K562 (cell line): Measurements from ENCODE around the gene DPH1. TPM values are rescaled to one million over a fixed set of nuclear protein-coding genes. Genes with fewer than 3 reads are reported as not detected.

ENCODE experiments used
- ATAC-seq: fragments of 200-7000 bp; cut with Tn5 transposase; 3 replicates; pipeline ENCODE4 v1.9.1; 2020; ENCODE audit warnings: moderate library complexity
- BruUV-seq: library from RNA; stranded (reverse); fragments of 400-500 nt; replicated peaks from 2 replicates; lab custom pipeline; 2021; lab: Mats Ljungman, UMichigan
- CTCF ChIA-PET: fragments of 300-600 bp; formaldehyde crosslinking; extraction: SDS; loops from one replicate; lab custom pipeline; 2021; ENCODE audit warnings: low intra/inter-chr PET ratio; lab: Yijun Ruan, JAX
- POLR2A ChIA-PET: fragments of 300-600, 350-650 bp; sonication (Branson Sonifier 250); formaldehyde crosslinking; extraction: SDS; loops from one replicate; lab custom pipeline; 2021; ENCODE audit warnings: antibody characterized with exemption, inconsistent platforms; lab: Yijun Ruan, JAX
- DNase-seq, 4 experiments: peaks; one replicate each; pipeline versions ENCODE4 v3.0.0 to v3.0.0-alpha.2; 2011 to 2018; ENCODE audit warnings: low spot score in 3 of 4, mixed read lengths in 3 of 4; ENCODE audit errors: extremely low read depth in 1 of 4
- FAIRE-seq: peaks from 2 replicates; lab custom pipeline; 2011; peaks lifted over from hg19 to GRCh38; lab: Jason Lieb, UNC
- H2AFZ ChIP-seq: 2 replicates; pipeline ENCODE4 v1.6.0; 2011; ENCODE audit warnings: low read depth, low read length, control low read depth, inconsistent platforms
- H3K27ac ChIP-seq: fragments of 200-600 bp; 3 replicates; pipeline ENCODE4 v1.8.0; 2011; ENCODE audit warnings: low read depth, mild to moderate bottlenecking, control low read depth, inconsistent platforms, low read length, moderate library complexity, mixed read lengths; ENCODE audit errors: extremely low read depth
- H3K27me3 ChIP-seq, 2 experiments: fragments of 300-600 bp in 1 of 2; 2 replicates in 1 of 2; 3 replicates in 1 of 2; pipeline versions ENCODE4 v1.6.0 to v1.8.0; 2011; ENCODE audit warnings: inconsistent platforms in 2 of 2, low read length in 2 of 2, mild to moderate bottlenecking in 1 of 2, mixed read lengths in 1 of 2, moderate library complexity in 1 of 2; ENCODE audit not compliant: control insufficient read depth in 2 of 2, insufficient read depth in 2 of 2
- H3K36me3 ChIP-seq: fragments of 300-600 bp; 3 replicates; pipeline ENCODE4 v1.8.0; 2011; ENCODE audit warnings: mild to moderate bottlenecking, low read length, inconsistent platforms; ENCODE audit not compliant: control insufficient read depth, insufficient read depth
- H3K4me1 ChIP-seq, 2 experiments: fragments of 200-600 bp in 1 of 2; replicated peaks in 1 of 2; 2 replicates in 1 of 2; 3 replicates in 1 of 2; pipeline versions ENCODE4 v1.5.1 to v1.8.0; 2011; ENCODE audit warnings: inconsistent platforms in 2 of 2, low read length in 2 of 2, mild to moderate bottlenecking in 1 of 2, mixed read lengths in 1 of 2, moderate library complexity in 1 of 2; ENCODE audit not compliant: control insufficient read depth in 2 of 2, insufficient read depth in 2 of 2
- H3K4me2 ChIP-seq: 2 replicates; pipeline ENCODE4 v1.6.1; 2011; ENCODE audit warnings: low read length, control low read depth, inconsistent platforms, mixed read lengths; ENCODE audit not compliant: insufficient read depth
- H3K4me3 ChIP-seq: fragments of 200-600 bp; sonication (generic), shearing (Covaris generic); 2 replicates; pipeline ENCODE4 v1.5.1; 2016; ENCODE audit warnings: control low read depth, inconsistent platforms
- H3K79me2 ChIP-seq: fragments of 200-600 bp; 3 replicates; pipeline ENCODE4 v1.8.0; 2011; ENCODE audit warnings: low read length, inconsistent platforms; ENCODE audit not compliant: control insufficient read depth, insufficient read depth
- H3K9ac ChIP-seq, 2 experiments: 2 replicates each; pipeline versions ENCODE4 v1.6.0 to v1.6.1; 2011; ENCODE audit warnings: low read depth in 2 of 2, low read length in 2 of 2, control low read depth in 1 of 2, inconsistent platforms in 1 of 2, mild to moderate bottlenecking in 1 of 2, mixed read lengths in 1 of 2; ENCODE audit not compliant: insufficient read depth in 1 of 2
- H3K9me1 ChIP-seq: one replicate; pipeline ENCODE4 v1.6.0; 2011; ENCODE audit warnings: inconsistent platforms, mild to moderate bottlenecking, low read length, moderate library complexity; ENCODE audit not compliant: control insufficient read depth, insufficient read depth
- H3K9me3 ChIP-seq: replicated peaks from 2 replicates; pipeline ENCODE4 v1.5.1; 2011; ENCODE audit warnings: low read depth, low read length, inconsistent platforms; ENCODE audit not compliant: control insufficient read depth, insufficient read depth
- H4K20me1 ChIP-seq: replicated peaks from 2 replicates; pipeline ENCODE4 v1.6.1; 2011; ENCODE audit warnings: low read length, inconsistent platforms, mixed read lengths; ENCODE audit not compliant: control insufficient read depth, insufficient read depth
- BACH1 ChIP-seq: fragments of 200-800 bp; sonication (Bioruptor generic); IDR thresholded peaks from 2 replicates; pipeline ENCODE4 v1.6.1; 2016; ENCODE audit warnings: missing genetic modification characterization, missing compliant biosample characterization
- BCLAF1 ChIP-seq, 2 experiments: fragments of 450-650 bp in 1 of 2; IDR thresholded peaks; 2 replicates each; pipeline ENCODE4 v1.6.1; 2011 to 2017; ENCODE audit warnings: low read depth in 2 of 2, antibody characterized with exemption in 1 of 2, borderline replicate concordance in 1 of 2, low read length in 1 of 2, mild to moderate bottlenecking in 1 of 2, mixed read lengths in 1 of 2; ENCODE audit not compliant: control insufficient read depth in 1 of 2
- E4F1 ChIP-seq: fragments of 250-450 bp; sonication (Bioruptor Pico); IDR thresholded peaks from 2 replicates; pipeline ENCODE4 v1.5.0; 2021; ENCODE audit warnings: mild to moderate bottlenecking, borderline replicate concordance
- MEF2A ChIP-seq: IDR thresholded peaks from 2 replicates; pipeline ENCODE4 v1.6.1; 2011; ENCODE audit warnings: low read depth, mild to moderate bottlenecking, low read length, moderate library complexity; ENCODE audit not compliant: control insufficient read depth
- NFE2L1 ChIP-seq: fragments of 450-650 bp; IDR thresholded peaks from 2 replicates; pipeline ENCODE4 v1.6.1; 2016; ENCODE audit warnings: missing genetic modification characterization, low read depth, mild to moderate bottlenecking, missing compliant biosample characterization, moderate library complexity, borderline replicate concordance
- NR2C1 ChIP-seq, 2 experiments: fragments of 450-650 bp; IDR thresholded peaks; 2 replicates each; pipeline ENCODE4 v1.6.1; 2017; ENCODE audit warnings: mild to moderate bottlenecking in 2 of 2, antibody characterized with exemption in 1 of 2, inconsistent platforms in 1 of 2, missing compliant biosample characterization in 1 of 2, missing genetic modification characterization in 1 of 2
- PHTF2 ChIP-seq: fragments of 250-450 bp; sonication (Bioruptor Pico); IDR thresholded peaks from 2 replicates; pipeline ENCODE4 v1.5.0; 2021; ENCODE audit warnings: mild to moderate bottlenecking
- PRPF4 ChIP-seq: fragments of 200-400 bp; formaldehyde crosslinking; IDR thresholded peaks from one replicate; pipeline ENCODE4 v1.6.1; 2017; ENCODE audit warnings: low read length, low read depth, mild to moderate bottlenecking; ENCODE audit not compliant: insufficient read depth, poor library complexity, severe bottlenecking
- ZEB2 ChIP-seq: fragments of 450-650 bp; IDR thresholded peaks from 2 replicates; pipeline ENCODE4 v1.6.1; 2016
- ZNF316 ChIP-seq: fragments of 450-650 bp; IDR thresholded peaks from 2 replicates; pipeline ENCODE4 v1.6.1; 2016
- ZNF551 ChIP-seq: fragments of 250-450 bp; sonication (Bioruptor Pico); IDR thresholded peaks from 2 replicates; pipeline ENCODE4 v1.5.0; 2021; ENCODE audit warnings: mild to moderate bottlenecking, moderate library complexity
- WGBS: fragments of 100-300 bp; shearing (Covaris generic); methylation state at CpG from one replicate; pipeline ENCODE4 v1.1.6; 2016; ENCODE audit warnings: low coverage, mixed read lengths; ENCODE audit not compliant: insufficient coverage; ENCODE audit errors: missing lambda C conversion rate; 5-methylcytosine and 5-hydroxymethylcytosine counted together
- in situ Hi-C: fragments of 300-500 bp; cut with MboI; formaldehyde crosslinking; loops from 4 replicates; pipeline ENCODE4 v1.15.0; 2018; ENCODE audit warnings: inconsistent platforms, mixed read lengths
- intact Hi-C: fragments of 100-400 bp; cut with micrococcal nuclease; formaldehyde crosslinking; loops from 2 replicates; pipeline ENCODE4 v1.14.2; 2022
- polyA plus RNA-seq, 8 experiments: library from polyadenylated mRNA; depleted of rRNA in 4 of 8; stranded (reverse) in 5 of 8; unstranded in 3 of 8; fragments of >200 nt; fragmentation: Nextera tagmentation in 2 of 8; fragmentation: Illumina TruSeq in 1 of 8; extraction: Ambion mirVana in 2 of 8; extraction: Trizol in 1 of 8; gene quantifications; 2 replicates each; pipeline versions ENCODE4 v1.2.1 to v1.2.3, GENCODE V29; 2011 to 2014; ENCODE audit warnings: inconsistent platforms in 1 of 8, missing spikeins in 1 of 8
- total RNA-seq, 7 experiments: library from RNA; depleted of rRNA in 6 of 7; stranded (reverse); fragments of >200 nt in 6 of 7; fragmentation: Illumina TruSeq in 2 of 7; extraction: Trizol in 2 of 7; gene quantifications; 2 replicates each; pipeline versions ENCODE4 v1.2.1 to v1.2.3, GENCODE V29; 2011 to 2021; ENCODE audit warnings: low replicate concordance in 1 of 7
- TF ChIP-seq, protein P1 (sequence below): fragments of 250-450 bp; sonication (Bioruptor Pico); IDR thresholded peaks from 2 replicates; pipeline ENCODE4 v1.5.0; 2020; ENCODE audit warnings: mild to moderate bottlenecking
- TF ChIP-seq, protein P2 (sequence below): fragments of 250-450 bp; sonication (Bioruptor Pico); IDR thresholded peaks from 2 replicates; pipeline ENCODE4 v1.8.0; 2022; ENCODE audit warnings: moderate library complexity, mild to moderate bottlenecking, inconsistent platforms

The DPH1 gene
- total and polyA plus RNA-seq, 9 of the 15 experiments (the other 6 are each of a cell fraction or from before 2014, with no cell fraction given), result 0.42 to 40.6 (median 20.2) TPM

DNA sequence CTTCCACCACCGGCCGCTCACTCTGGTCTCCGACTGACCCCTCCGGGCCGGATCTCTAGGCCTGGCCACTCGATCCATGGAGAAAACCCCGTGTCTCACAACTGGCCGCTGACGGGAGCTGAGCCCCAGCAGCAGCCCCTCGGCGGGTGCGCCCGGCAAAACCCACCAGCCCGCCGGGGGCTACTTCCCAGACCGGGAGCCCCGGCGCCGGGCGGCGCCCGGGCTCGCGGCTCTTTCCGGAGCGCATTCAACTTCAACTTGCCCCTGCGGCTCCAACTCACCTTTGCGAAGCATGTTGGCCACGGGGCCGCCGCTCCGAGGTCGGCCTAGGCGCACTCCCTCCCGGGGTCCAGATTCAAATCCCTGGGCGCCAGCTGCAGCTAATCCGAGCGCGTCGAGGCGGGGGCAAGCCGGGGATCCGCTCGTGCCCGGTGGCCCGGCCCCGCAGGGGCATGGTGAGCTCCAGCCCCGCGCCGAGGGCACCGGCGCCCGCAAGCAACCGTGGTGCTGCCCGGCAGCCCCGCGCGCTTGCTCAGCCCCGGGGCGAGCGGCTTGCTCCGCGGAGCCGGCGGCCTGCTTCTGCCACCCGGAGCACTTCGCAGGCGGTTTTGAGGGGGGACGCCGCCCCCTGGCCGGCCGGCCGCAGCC is 5.3 kb upstream of the DPH1 start:
- POLR2A ChIA-PET, result interaction anchor here (0.8 kb wide), 1 partner anchor 14 kb away, joined by 4 read pairs; no protein-coding TSS in a partner anchor
- 0% methylated on average over 1 of the region's 73 CpGs for WGBS
- no peak for TF ChIP-seq ZNF551 (CRISPR knock-in tag)
- no peak for TF ChIP-seq MEF2A
- TF ChIP-seq ZEB2, result no peak
- no peak for TF ChIP-seq ZNF316
- no peak for TF ChIP-seq PRPF4
- TF ChIP-seq, protein P1, sequence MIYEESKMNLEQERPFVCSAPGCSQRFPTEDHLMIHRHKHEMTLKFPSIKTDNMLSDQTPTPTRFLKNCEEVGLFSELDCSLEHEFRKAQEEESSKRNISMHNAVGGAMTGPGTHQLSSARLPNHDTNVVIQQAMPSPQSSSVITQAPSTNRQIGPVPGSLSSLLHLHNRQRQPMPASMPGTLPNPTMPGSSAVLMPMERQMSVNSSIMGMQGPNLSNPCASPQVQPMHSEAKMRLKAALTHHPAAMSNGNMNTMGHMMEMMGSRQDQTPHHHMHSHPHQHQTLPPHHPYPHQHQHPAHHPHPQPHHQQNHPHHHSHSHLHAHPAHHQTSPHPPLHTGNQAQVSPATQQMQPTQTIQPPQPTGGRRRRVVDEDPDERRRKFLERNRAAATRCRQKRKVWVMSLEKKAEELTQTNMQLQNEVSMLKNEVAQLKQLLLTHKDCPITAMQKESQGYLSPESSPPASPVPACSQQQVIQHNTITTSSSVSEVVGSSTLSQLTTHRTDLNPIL (CRISPR knock-in tag), result no peak
- no peak for TF ChIP-seq BACH1
- TF ChIP-seq NFE2L1 (tag), result no peak
- TF ChIP-seq PHTF2 (CRISPR knock-in tag), result no peak
- no peak for TF ChIP-seq E4F1
- TF ChIP-seq BCLAF1 (IDR thresholded peaks at IDR 0.05; ENCODE audit: borderline replicate concordance in 1 of 2, control insufficient read depth in 1 of 2, low read depth in 2 of 2, low read length in 1 of 2), result no peak
- TF ChIP-seq, protein P2, sequence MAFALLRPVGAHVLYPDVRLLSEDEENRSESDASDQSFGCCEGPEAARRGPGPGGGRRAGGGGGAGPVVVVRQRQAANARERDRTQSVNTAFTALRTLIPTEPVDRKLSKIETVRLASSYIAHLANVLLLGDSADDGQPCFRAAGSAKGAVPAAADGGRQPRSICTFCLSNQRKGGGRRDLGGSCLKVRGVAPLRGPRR (CRISPR knock-in tag), result no peak
- no peak for TF ChIP-seq NR2C1 (IDR thresholded peaks at IDR 0.05)
- no peak for TF ChIP-seq NR2C1 (tag; IDR thresholded peaks at IDR 0.05)

More for the DNA sequence above, 5.3 kb upstream of the DPH1 start:
- Histone ChIP-seq H3K9me3 (no peaks in the 10 kb centered on the region), H3K4me3 (peak overlapping the region; percentile 38), H3K27me3 (peaks cover 3 to 40% of the 10 kb centered on the region in 2 experiments), H3K9me1 (no peaks in the 10 kb centered on the region), H3K4me1 (peaks cover 6 to 39% of the 10 kb centered on the region in 2 experiments; a peak in 3 of 5 replicates), H2AFZ (peak overlapping the region; percentile 70; the same call in 1 of the 2 replicates), H3K27ac (no peak overlapping the region), H3K4me2 (no peak overlapping the region), H4K20me1 (peaks cover under 1% of the 10 kb centered on the region; the same call in 1 of the 2 replicates), H3K9ac (peak overlapping the region in 1 of 2 experiments; percentile 71; a peak in 1 of 4 replicates), H3K36me3 (no peaks in the 10 kb centered on the region), H3K79me2 (no peaks in the 10 kb centered on the region)
- DNase-seq (no peak), ATAC-seq (no peak), FAIRE-seq (no peak)
- in situ Hi-C loops (no loop called here), intact Hi-C loops (no loop called here)
- CTCF ChIA-PET, result no interaction called here
- no TSS peak for BruUV-seq
